Thyroid gland (tissue), 4 donors: ENCODE results near the gene WDR81.

ENCODE experiments used
- CTCF ChIP-seq, 6 experiments: fragments of 200-600 bp in 3 of 6; fragments of 450-650 bp in 3 of 6; sonication (generic) in 3 of 6; IDR thresholded peaks; one replicate each; pipeline ENCODE4 v1.5.1; 2016 to 2019; ENCODE audit warnings: antibody characterized with exemption in 6 of 6, mild to moderate bottlenecking in 2 of 6, inconsistent platforms in 1 of 6, moderate library complexity in 1 of 6
- POLR2A ChIP-seq, 2 donors: fragments of 450-650 bp; IDR thresholded peaks; one replicate each; pipeline ENCODE4 v1.6.1; 2017; ENCODE audit warnings: antibody characterized with exemption in 2 of 2, mild to moderate bottlenecking in 2 of 2, moderate library complexity in 1 of 2

GRCh38 chr17:1733759-1734158, 9.3 kb downstream of the WDR81 start:
- no peak for TF ChIP-seq CTCF (IDR thresholded peaks at IDR 0.05)
- TF ChIP-seq POLR2A (IDR thresholded peaks at IDR 0.05), result no peak
